ENCODE results near the gene NCAPD2.

- TF ChIP-seq, protein P1, sequence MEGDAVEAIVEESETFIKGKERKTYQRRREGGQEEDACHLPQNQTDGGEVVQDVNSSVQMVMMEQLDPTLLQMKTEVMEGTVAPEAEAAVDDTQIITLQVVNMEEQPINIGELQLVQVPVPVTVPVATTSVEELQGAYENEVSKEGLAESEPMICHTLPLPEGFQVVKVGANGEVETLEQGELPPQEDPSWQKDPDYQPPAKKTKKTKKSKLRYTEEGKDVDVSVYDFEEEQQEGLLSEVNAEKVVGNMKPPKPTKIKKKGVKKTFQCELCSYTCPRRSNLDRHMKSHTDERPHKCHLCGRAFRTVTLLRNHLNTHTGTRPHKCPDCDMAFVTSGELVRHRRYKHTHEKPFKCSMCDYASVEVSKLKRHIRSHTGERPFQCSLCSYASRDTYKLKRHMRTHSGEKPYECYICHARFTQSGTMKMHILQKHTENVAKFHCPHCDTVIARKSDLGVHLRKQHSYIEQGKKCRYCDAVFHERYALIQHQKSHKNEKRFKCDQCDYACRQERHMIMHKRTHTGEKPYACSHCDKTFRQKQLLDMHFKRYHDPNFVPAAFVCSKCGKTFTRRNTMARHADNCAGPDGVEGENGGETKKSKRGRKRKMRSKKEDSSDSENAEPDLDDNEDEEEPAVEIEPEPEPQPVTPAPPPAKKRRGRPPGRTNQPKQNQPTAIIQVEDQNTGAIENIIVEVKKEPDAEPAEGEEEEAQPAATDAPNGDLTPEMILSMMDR (IDR thresholded peaks at IDR 0.05), result no peak
- TF ChIP-seq POLR2A (IDR thresholded peaks at IDR 0.05), result no peak
These were observed 21.9 kb upstream of the NCAPD2 start for GRCh38 chr12:6471989-6472360.
